ENCODE measurements around the gene PRMT1.

The PRMT1 gene

GRCh38 chr19:49727217-49728030 is 50.4 kb downstream of the PRMT1 start:
- DNase-seq (ENCODE audit: low read depth), result no peak

- no peak for DNase-seq (ENCODE audit: low read depth)
These were observed 53.1 kb downstream of the PRMT1 start for GRCh38 chr19:49730166-49730565.

All from ELR (cell line).